IMR-90 (cell line): ENCODE data around the gene SEMA3E. TPM values are rescaled to one million over a fixed set of nuclear protein-coding genes. Genes with fewer than 3 reads are reported as not detected.

Experiments used
- ATAC-seq: fragments of 200-7000 bp; cut with Tn5 transposase; 2 replicates; pipeline ENCODE4 v1.9.1; 2020; ENCODE audit warnings: low read depth, mild to moderate bottlenecking, moderate library complexity
- BruUV-seq: library from RNA; stranded (reverse); fragments of 400-500 nt; replicated peaks from 2 replicates; lab custom pipeline; 2021; lab: Mats Ljungman, UMichigan
- CTCF ChIA-PET: fragments of 300-600 bp; formaldehyde crosslinking; extraction: SDS; loops from one replicate; lab custom pipeline; 2021; ENCODE audit warnings: antibody characterized with exemption; lab: Yijun Ruan, JAX
- POLR2A ChIA-PET: fragments of 300-600 bp; sonication (Branson Sonifier 250); formaldehyde crosslinking; loops from one replicate; lab custom pipeline; 2022; ENCODE audit warnings: antibody characterized with exemption; ENCODE audit not compliant: unreplicated experiment; lab: Charles Lee
- DNase-seq: peaks from one replicate; pipeline ENCODE4 v3.0.0; 2013
- H2AFZ ChIP-seq: replicated peaks from 2 replicates; pipeline ENCODE3; 2013; ENCODE audit warnings: low read length, mild to moderate bottlenecking; ENCODE audit not compliant: poor library complexity
- H2AK5ac ChIP-seq: 2 replicates; pipeline ENCODE4 v1.6.1; 2013; ENCODE audit warnings: low read depth, low read length, inconsistent platforms
- H2AK9ac ChIP-seq: replicated peaks from 2 replicates; pipeline ENCODE3; 2013; ENCODE audit warnings: mild to moderate bottlenecking, low read depth, low read length, moderate library complexity; ENCODE audit not compliant: poor library complexity
- H2BK120ac ChIP-seq: 2 replicates; pipeline ENCODE4 v1.6.1; 2013; ENCODE audit warnings: low read depth, low read length, inconsistent platforms
- H2BK15ac ChIP-seq: 3 replicates; pipeline ENCODE4 v1.6.1; 2013; ENCODE audit warnings: low read depth, low read length, inconsistent platforms
- H2BK20ac ChIP-seq: 2 replicates; pipeline ENCODE4 v1.6.1; 2013; ENCODE audit warnings: low read depth, mild to moderate bottlenecking, inconsistent platforms, low read length, moderate library complexity
- H2BK5ac ChIP-seq: 2 replicates; pipeline ENCODE4 v1.6.1; 2013; ENCODE audit warnings: mild to moderate bottlenecking, low read depth, low read length, inconsistent platforms; ENCODE audit not compliant: poor library complexity, severe bottlenecking
- H3K14ac ChIP-seq: replicated peaks from 2 replicates; pipeline ENCODE4 v1.6.1; 2013; ENCODE audit warnings: low read depth, low read length, inconsistent platforms
- H3K18ac ChIP-seq: 2 replicates; pipeline ENCODE4 v1.6.1; 2013; ENCODE audit warnings: low read depth, low read length, control low read depth
- H3K23ac ChIP-seq: 2 replicates; pipeline ENCODE4 v1.6.1; 2013; ENCODE audit warnings: low read depth, low read length, inconsistent platforms
- H3K27ac ChIP-seq: 2 replicates; pipeline ENCODE4 v1.5.1; 2013; ENCODE audit warnings: mild to moderate bottlenecking, control low read depth, low read length; ENCODE audit not compliant: insufficient read depth
- H3K27me3 ChIP-seq: 2 replicates; pipeline ENCODE4 v1.6.1; 2013; ENCODE audit warnings: low read length; ENCODE audit not compliant: control insufficient read depth, insufficient read depth
- H3K36me3 ChIP-seq: 2 replicates; pipeline ENCODE4 v1.6.1; 2013; ENCODE audit warnings: low read length, mixed read lengths; ENCODE audit not compliant: control insufficient read depth, insufficient read depth
- H3K4ac ChIP-seq: 2 replicates; pipeline ENCODE4 v1.6.1; 2013; ENCODE audit warnings: low read depth, low read length, inconsistent platforms
- H3K4me1 ChIP-seq: 2 replicates; pipeline ENCODE4 v1.6.1; 2013; ENCODE audit warnings: low read length, mixed read lengths; ENCODE audit not compliant: control insufficient read depth, insufficient read depth
- H3K4me2 ChIP-seq: 2 replicates; pipeline ENCODE4 v1.6.1; 2013; ENCODE audit warnings: low read depth, mild to moderate bottlenecking, control low read depth, low read length, moderate library complexity
- H3K4me3 ChIP-seq: 2 replicates; pipeline ENCODE4 v1.5.1; 2013; ENCODE audit warnings: low read depth, mild to moderate bottlenecking, control low read depth, low read length, moderate library complexity; ENCODE audit not compliant: insufficient read depth
- H3K56ac ChIP-seq: 2 replicates; pipeline ENCODE4 v1.6.1; 2013; ENCODE audit warnings: low read length, inconsistent platforms; ENCODE audit not compliant: insufficient read depth; ENCODE audit errors: extremely low read depth
- H3K79me1 ChIP-seq, 2 experiments: 2 replicates each; pipeline ENCODE4 v1.6.1; 2013; ENCODE audit warnings: low read length in 2 of 2, inconsistent platforms in 1 of 2, low read depth in 1 of 2
- H3K9ac ChIP-seq: 2 replicates; pipeline ENCODE4 v1.6.1; 2013; ENCODE audit warnings: low read depth, low read length, control low read depth
- H3K9me1 ChIP-seq: 2 replicates; pipeline ENCODE4 v1.6.1; 2013; ENCODE audit warnings: low read length, inconsistent platforms; ENCODE audit not compliant: insufficient read depth
- H3K9me3 ChIP-seq: 2 replicates; pipeline ENCODE4 v1.6.1; 2013; ENCODE audit warnings: low read length; ENCODE audit not compliant: control insufficient read depth, insufficient read depth
- H4K20me1 ChIP-seq: 2 replicates; pipeline ENCODE4 v1.6.1; 2013; ENCODE audit warnings: low read length, inconsistent platforms; ENCODE audit not compliant: insufficient read depth
- H4K5ac ChIP-seq: 2 replicates; pipeline ENCODE4 v1.6.1; 2013; ENCODE audit warnings: mild to moderate bottlenecking, low read depth, low read length, control low read depth
- H4K8ac ChIP-seq, 2 experiments: 2 replicates each; pipeline ENCODE4 v1.6.1; 2013; ENCODE audit warnings: low read depth in 2 of 2, low read length in 2 of 2, control low read depth in 1 of 2, inconsistent platforms in 1 of 2
- H4K91ac ChIP-seq: 2 replicates; pipeline ENCODE4 v1.6.1; 2013; ENCODE audit warnings: low read depth, low read length, inconsistent platforms; ENCODE audit not compliant: insufficient read depth
- BHLHE40 ChIP-seq: fragments of 150-350 bp; IDR thresholded peaks from 2 replicates; pipeline ENCODE4 v1.6.1; 2016; ENCODE audit warnings: mild to moderate bottlenecking, low read depth, low read length
- CEBPB ChIP-seq: IDR thresholded peaks from 2 replicates; pipeline ENCODE4 v1.6.1; 2012; ENCODE audit warnings: low read depth, low read length, improper control_type of control experiment
- FOS ChIP-seq: fragments of 150-350 bp; IDR thresholded peaks from 2 replicates; pipeline ENCODE4 v1.6.1; 2016; ENCODE audit warnings: low read depth, low read length
- MAFK ChIP-seq: IDR thresholded peaks from 2 replicates; pipeline ENCODE4 v1.6.1; 2012; ENCODE audit warnings: low read depth, low read length, improper control_type of control experiment
- MAZ ChIP-seq: IDR thresholded peaks from 2 replicates; pipeline ENCODE4 v1.6.1; 2012; ENCODE audit warnings: low read depth, mild to moderate bottlenecking, low read length, improper control_type of control experiment, moderate library complexity, borderline replicate concordance
- MXI1 ChIP-seq: IDR thresholded peaks from 2 replicates; pipeline ENCODE4 v1.6.1; 2012; ENCODE audit warnings: low read depth, mild to moderate bottlenecking, low read length, moderate library complexity, borderline replicate concordance
- NFE2L2 ChIP-seq: fragments of 150-350 bp; IDR thresholded peaks from 2 replicates; pipeline ENCODE4 v1.6.1; 2016; ENCODE audit warnings: low read depth, mild to moderate bottlenecking, low read length
- POLR2A ChIP-seq: IDR thresholded peaks from 2 replicates; pipeline ENCODE4 v1.6.1; 2012; ENCODE audit warnings: mild to moderate bottlenecking, low read depth, low read length
- RAD21 ChIP-seq: IDR thresholded peaks from 2 replicates; pipeline ENCODE4 v1.6.1; 2012; ENCODE audit warnings: low read length, improper control_type of control experiment
- RCOR1 ChIP-seq: IDR thresholded peaks from 2 replicates; pipeline ENCODE4 v1.6.1; 2012; ENCODE audit warnings: mild to moderate bottlenecking, low read length, improper control_type of control experiment; ENCODE audit not compliant: insufficient replicate concordance
- RFX5 ChIP-seq: IDR thresholded peaks from 2 replicates; pipeline ENCODE4 v1.8.0; 2012; ENCODE audit warnings: low read depth, mild to moderate bottlenecking, low read length, moderate library complexity
- WGBS, 2 experiments: methylation state at CpG; one replicate each; pipeline versions ENCODE4 v1.1.5 to v1.1.7; 2013; ENCODE audit warnings: missing lambda C conversion rate in 2 of 2; ENCODE audit not compliant: insufficient read length in 1 of 2; ENCODE audit errors: extremely low coverage in 2 of 2; 5-methylcytosine and 5-hydroxymethylcytosine counted together
- dilution Hi-C: fragments of 300-500 bp; cut with HindIII; formaldehyde crosslinking; loops from one replicate; pipeline ENCODE4 v1.14.3; 2018; ENCODE audit warnings: low sequenced_read_pairs; ENCODE audit not compliant: unreplicated experiment
- in situ Hi-C: fragments of 300-500 bp; cut with MboI; formaldehyde crosslinking; loops from 3 replicates; pipeline ENCODE4 v1.14.3; 2019; ENCODE audit warnings: low sequenced_read_pairs, inconsistent platforms, mixed read lengths
- intact Hi-C: fragments of 100-400 bp; cut with micrococcal nuclease; formaldehyde crosslinking; loops from 2 replicates; pipeline ENCODE4 v1.10.0; 2022
- polyA plus RNA-seq, 3 experiments: library from polyadenylated mRNA; depleted of rRNA; stranded (reverse); fragments of >200 nt; gene quantifications; 2 replicates each; pipeline ENCODE4 v1.2.3, GENCODE V29; 2012; ENCODE audit warnings: low replicate concordance in 1 of 3
- total RNA-seq: library from RNA; depleted of rRNA; stranded (reverse); fragments of >200 nt; gene quantifications from 2 replicates; pipeline ENCODE4 v1.2.3, GENCODE V29; 2012
- TF ChIP-seq, protein P1 (sequence below): fragments of 150-350 bp; IDR thresholded peaks from 2 replicates; pipeline ENCODE4 v1.6.1; 2016; ENCODE audit warnings: low read depth, mild to moderate bottlenecking, low read length, moderate library complexity, borderline replicate concordance
- TF ChIP-seq, protein P2 (sequence below): fragments of 150-350 bp; IDR thresholded peaks from 2 replicates; pipeline ENCODE4 v1.6.1; 2017; ENCODE audit warnings: mild to moderate bottlenecking, antibody characterized with exemption, low read length, low read depth

Gene SEMA3E
- total and polyA plus RNA-seq, 2 of the 4 experiments (the other 2 are of a cell fraction) = 0.31 to 0.72 TPM

DNA sequence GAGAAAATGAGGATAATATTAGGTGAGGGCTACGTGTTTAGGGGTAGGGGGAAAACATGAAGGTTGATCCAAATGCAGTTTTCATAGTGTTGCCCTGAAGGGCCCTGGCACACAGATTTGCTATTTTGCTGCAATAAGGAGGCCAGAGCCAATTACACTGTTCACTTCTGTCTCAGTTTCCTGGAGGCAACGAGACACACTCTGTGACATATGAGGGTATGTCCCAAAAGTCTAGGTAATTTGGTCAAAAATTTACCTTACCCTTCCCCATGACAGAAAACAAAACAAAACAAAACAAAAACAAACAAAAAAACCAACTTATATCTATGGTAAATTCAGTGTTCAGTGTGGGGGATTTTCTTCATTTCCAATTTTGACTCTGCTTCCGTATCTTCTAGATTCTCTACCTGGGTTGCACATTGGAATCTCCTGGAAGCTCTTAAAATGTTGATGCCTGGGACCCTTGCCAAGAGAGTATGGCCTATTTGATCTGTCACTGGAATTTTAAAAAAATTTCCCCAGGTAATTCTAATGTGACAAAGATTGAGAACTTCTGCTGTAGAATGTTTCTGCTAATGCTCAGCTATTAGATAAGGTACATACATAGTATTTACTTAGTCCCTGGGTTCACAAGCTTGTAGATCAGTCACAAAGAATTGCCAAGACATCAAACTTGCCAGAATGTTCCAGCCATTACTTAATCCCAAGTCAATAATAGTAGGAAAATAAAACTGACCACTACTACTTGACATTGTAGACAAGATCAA is 139.5 kb downstream of the SEMA3E start:
- H3K9me3 ChIP-seq = no peaks in the 10 kb centered on the region
- H2BK120ac ChIP-seq = no peak overlapping the region
- no peak overlapping the region for H4K8ac ChIP-seq
- no peaks in the 10 kb centered on the region for H4K20me1 ChIP-seq
- no peak overlapping the region for H2BK15ac ChIP-seq
- no peaks in the 10 kb centered on the region for H3K9me1 ChIP-seq
- no peak overlapping the region for H3K4me2 ChIP-seq
- no peak for ATAC-seq
- no peaks in the 10 kb centered on the region for H3K36me3 ChIP-seq
- ChIA-PET POLR2A (no interaction called here), CTCF (no interaction called here)
- intact Hi-C loops (no loop called here), dilution Hi-C loops (no loop called here), in situ Hi-C loops (no loop called here)
- no peak overlapping the region for H3K4me3 ChIP-seq
- BruUV-seq = no TSS peak
- WGBS, 2 experiments = no CpG with 5 or more reads among the region's 3 CpGs
- no peak overlapping the region for H3K56ac ChIP-seq
- DNase-seq = no peak
- H3K4me1 ChIP-seq = no peaks in the 10 kb centered on the region
- no peak overlapping the region for H3K14ac ChIP-seq
- no peak overlapping the region for H3K27ac ChIP-seq
- H3K23ac ChIP-seq = no peak overlapping the region
- TF ChIP-seq RFX5 = no peak
- TF ChIP-seq RCOR1 = no peak
- no peak for TF ChIP-seq MXI1
- TF ChIP-seq, protein P1, sequence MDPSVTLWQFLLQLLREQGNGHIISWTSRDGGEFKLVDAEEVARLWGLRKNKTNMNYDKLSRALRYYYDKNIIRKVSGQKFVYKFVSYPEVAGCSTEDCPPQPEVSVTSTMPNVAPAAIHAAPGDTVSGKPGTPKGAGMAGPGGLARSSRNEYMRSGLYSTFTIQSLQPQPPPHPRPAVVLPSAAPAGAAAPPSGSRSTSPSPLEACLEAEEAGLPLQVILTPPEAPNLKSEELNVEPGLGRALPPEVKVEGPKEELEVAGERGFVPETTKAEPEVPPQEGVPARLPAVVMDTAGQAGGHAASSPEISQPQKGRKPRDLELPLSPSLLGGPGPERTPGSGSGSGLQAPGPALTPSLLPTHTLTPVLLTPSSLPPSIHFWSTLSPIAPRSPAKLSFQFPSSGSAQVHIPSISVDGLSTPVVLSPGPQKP = no peak
- TF ChIP-seq BHLHE40 = no peak
- no peak for TF ChIP-seq CEBPB
- TF ChIP-seq RAD21 = no peak
- TF ChIP-seq, protein P2, sequence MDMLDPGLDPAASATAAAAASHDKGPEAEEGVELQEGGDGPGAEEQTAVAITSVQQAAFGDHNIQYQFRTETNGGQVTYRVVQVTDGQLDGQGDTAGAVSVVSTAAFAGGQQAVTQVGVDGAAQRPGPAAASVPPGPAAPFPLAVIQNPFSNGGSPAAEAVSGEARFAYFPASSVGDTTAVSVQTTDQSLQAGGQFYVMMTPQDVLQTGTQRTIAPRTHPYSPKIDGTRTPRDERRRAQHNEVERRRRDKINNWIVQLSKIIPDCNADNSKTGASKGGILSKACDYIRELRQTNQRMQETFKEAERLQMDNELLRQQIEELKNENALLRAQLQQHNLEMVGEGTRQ = no peak
- TF ChIP-seq MAZ = no peak
- no peak for TF ChIP-seq POLR2A
- no peak for TF ChIP-seq MAFK
- TF ChIP-seq NFE2L2 = no peak
- no peak for TF ChIP-seq FOS
- no peak overlapping the region for H2BK5ac ChIP-seq
- no peak overlapping the region for H2AK5ac ChIP-seq
- no peaks in the 10 kb centered on the region for H3K27me3 ChIP-seq
- H3K4ac ChIP-seq = no peak overlapping the region
- H2AK9ac ChIP-seq = no peak overlapping the region
- no peak overlapping the region for H3K18ac ChIP-seq
- no peak overlapping the region for H3K9ac ChIP-seq
- H3K79me1 ChIP-seq = no peaks in the 10 kb centered on the region
- H4K91ac ChIP-seq = no peak overlapping the region
- H4K5ac ChIP-seq = no peak overlapping the region
- no peak overlapping the region for H2AFZ ChIP-seq
- no peak overlapping the region for H2BK20ac ChIP-seq
